Liver (tissue), 9 donors: ENCODE results near the gene SIAH1. TPM values are rescaled to one million over a fixed set of nuclear protein-coding genes. Genes with fewer than 3 reads are reported as not detected.

ENCODE experiments used
- DNase-seq: peaks from one replicate; pipeline ENCODE4 v3.0.0-alpha.2; 2017; ENCODE audit warnings: low spot score
- H3K27ac ChIP-seq, 2 donors: one replicate each; pipeline ENCODE4 v1.7.0; 2013; ENCODE audit warnings: inconsistent platforms in 2 of 2, low read length in 2 of 2, control low read depth in 1 of 2, low read depth in 1 of 2, mild to moderate bottlenecking in 1 of 2
- H3K27me3 ChIP-seq, 4 donors: one replicate each; pipeline versions ENCODE4 v1.6.1 to v1.7.0; 2013; ENCODE audit warnings: low read length in 3 of 4, inconsistent platforms in 1 of 4, mild to moderate bottlenecking in 1 of 4, moderate library complexity in 1 of 4; ENCODE audit not compliant: control insufficient read depth in 4 of 4, insufficient read depth in 4 of 4
- H3K36me3 ChIP-seq, 4 donors: one replicate each; pipeline versions ENCODE4 v1.6.1 to v1.7.0; 2013; ENCODE audit warnings: low read length in 3 of 4, mild to moderate bottlenecking in 3 of 4, low read depth in 1 of 4, moderate library complexity in 1 of 4; ENCODE audit not compliant: control insufficient read depth in 4 of 4, insufficient read depth in 3 of 4
- H3K4me1 ChIP-seq, 4 donors: one replicate each; pipeline versions ENCODE4 v1.6.1 to v1.7.0; 2013; ENCODE audit warnings: low read length in 3 of 4, mild to moderate bottlenecking in 3 of 4, moderate library complexity in 1 of 4; ENCODE audit not compliant: control insufficient read depth in 4 of 4, insufficient read depth in 4 of 4
- H3K4me3 ChIP-seq, 3 donors: one replicate each; pipeline versions ENCODE4 v1.6.1 to v1.7.0; 2013; ENCODE audit warnings: low read length in 3 of 3, control low read depth in 1 of 3, low read depth in 1 of 3, mild to moderate bottlenecking in 1 of 3
- H3K9ac ChIP-seq, 2 donors: one replicate each; pipeline ENCODE4 v1.7.0; 2013; ENCODE audit warnings: low read length in 2 of 2, mild to moderate bottlenecking in 2 of 2, moderate library complexity in 2 of 2, control low read depth in 1 of 2, low read depth in 1 of 2
- H3K9me3 ChIP-seq, 4 donors: one replicate each; pipeline versions ENCODE4 v1.6.1 to v1.7.0; 2013; ENCODE audit warnings: low read length in 3 of 4; ENCODE audit not compliant: control insufficient read depth in 4 of 4
- ATF3 ChIP-seq: IDR thresholded peaks from 2 replicates; pipeline ENCODE4 v1.6.1; 2016; ENCODE audit warnings: antibody characterized with exemption
- CTCF ChIP-seq: fragments of 150-350 bp; IDR thresholded peaks from 2 replicates; pipeline ENCODE4 v1.5.1; 2017; ENCODE audit warnings: improper control_type of control experiment, low read depth, low read length; ENCODE audit not compliant: missing input control
- EGR1 ChIP-seq, 2 donors: IDR thresholded peaks; 2 replicates each; pipeline ENCODE4 v1.6.1; 2016 to 2018; ENCODE audit warnings: antibody characterized with exemption in 2 of 2, low read depth in 2 of 2
- FOXA1 ChIP-seq: IDR thresholded peaks from 2 replicates; pipeline ENCODE4 v1.6.1; 2016; ENCODE audit warnings: antibody characterized with exemption
- FOXA2 ChIP-seq: IDR thresholded peaks from 2 replicates; pipeline ENCODE4 v1.6.1; 2016; ENCODE audit warnings: antibody characterized with exemption
- GABPA ChIP-seq, 2 donors: IDR thresholded peaks in 1 of 2; conservative IDR thresholded peaks in 1 of 2; 2 replicates each; pipeline ENCODE4 v1.6.1; 2016; ENCODE audit warnings: antibody characterized with exemption in 2 of 2, mild to moderate bottlenecking in 1 of 2, moderate library complexity in 1 of 2
- HNF4A ChIP-seq, 2 donors: conservative IDR thresholded peaks; 2 replicates each; pipeline ENCODE4 v1.6.1; 2016; ENCODE audit warnings: antibody characterized with exemption in 2 of 2, mild to moderate bottlenecking in 2 of 2
- HNF4G ChIP-seq: IDR thresholded peaks from 2 replicates; pipeline ENCODE4 v1.6.1; 2016; ENCODE audit warnings: antibody characterized with exemption
- JUND ChIP-seq, 2 donors: IDR thresholded peaks; 2 replicates each; pipeline ENCODE4 v1.6.1; 2016; ENCODE audit warnings: antibody characterized with exemption in 2 of 2
- MAX ChIP-seq: IDR thresholded peaks from 2 replicates; pipeline ENCODE4 v1.6.1; 2016; ENCODE audit warnings: antibody characterized with exemption
- NR2F2 ChIP-seq: IDR thresholded peaks from 2 replicates; pipeline ENCODE4 v1.6.1; 2016; ENCODE audit warnings: antibody characterized with exemption
- RAD21 ChIP-seq, 2 donors: IDR thresholded peaks; 2 replicates each; pipeline ENCODE4 v1.6.1; 2016; ENCODE audit warnings: antibody characterized with exemption in 2 of 2, mild to moderate bottlenecking in 2 of 2
- REST ChIP-seq: IDR thresholded peaks from 2 replicates; pipeline ENCODE4 v1.6.1; 2016; ENCODE audit warnings: antibody characterized with exemption, mild to moderate bottlenecking
- RXRA ChIP-seq, 2 donors: IDR thresholded peaks; 2 replicates each; pipeline ENCODE4 v1.6.1; 2017 to 2018; ENCODE audit warnings: antibody characterized with exemption in 2 of 2, mild to moderate bottlenecking in 1 of 2
- SP1 ChIP-seq: IDR thresholded peaks from 2 replicates; pipeline ENCODE4 v1.6.1; 2018; ENCODE audit warnings: antibody characterized with exemption, mild to moderate bottlenecking
- TAF1 ChIP-seq: conservative IDR thresholded peaks from 2 replicates; pipeline ENCODE4 v1.6.1; 2016; ENCODE audit warnings: antibody characterized with exemption, mild to moderate bottlenecking
- YY1 ChIP-seq: IDR thresholded peaks from 2 replicates; pipeline ENCODE4 v1.6.1; 2016; ENCODE audit warnings: antibody characterized with exemption, mild to moderate bottlenecking
- ZBTB33 ChIP-seq: IDR thresholded peaks from 2 replicates; pipeline ENCODE4 v1.6.1; 2016; ENCODE audit warnings: antibody characterized with exemption
- WGBS: extraction: QIAGEN DNeasy Blood & Tissue Kit; methylation state at CpG from one replicate; pipeline ENCODE4 v1.1.7; 2013; 5-methylcytosine and 5-hydroxymethylcytosine counted together
- polyA plus RNA-seq, 2 donors: library from polyadenylated mRNA; stranded (reverse) in 1 of 2; unstranded in 1 of 2; fragments of 200-250 nt in 1 of 2; fragments of >200 nt in 1 of 2; fragmentation: Nextera tagmentation in 1 of 2; extraction: Ambion mirVana in 1 of 2; gene quantifications; one replicate each; pipeline versions ENCODE4 v1.2.1 to v1.2.3, GENCODE V29; 2013 to 2015
- total RNA-seq, 2 donors: library from RNA; depleted of rRNA; stranded (reverse); fragments of >200 nt; gene quantifications; one replicate each; pipeline ENCODE4 v1.2.3, GENCODE V29; 2014
- donor health status: healthy.
- donor health status: healthy.
- donor health status: healthy.
- donor health status: healthy.
- donor health status: healthy.

The SIAH1 gene
- total and polyA plus RNA-seq, 4 donors: 6.7 to 17.3 (median 15.8) TPM

- 93% methylated on average over 4 of the region's 4 CpGs for WGBS
- peaks cover 5 to 27% (median 12%) of the 10 kb centered on the region in 4 donors for H3K36me3 ChIP-seq
- DNase-seq: no peak
- H3K27me3 ChIP-seq: no peaks in the 10 kb centered on the region
- peaks cover 0 to 8% (median 1%) of the 10 kb centered on the region in 4 donors for H3K4me1 ChIP-seq
- H3K27ac ChIP-seq: no peak overlapping the region
- H3K9ac ChIP-seq: no peak overlapping the region
- no peak overlapping the region for H3K4me3 ChIP-seq
- TF ChIP-seq EGR1 (IDR thresholded peaks at IDR 0.05; ENCODE audit: low read depth in 2 of 2) (no peak), FOXA1 (no peak), ZBTB33 (no peak), REST (no peak), RXRA (IDR thresholded peaks at IDR 0.05) (no peak), RAD21 (IDR thresholded peaks at IDR 0.05) (no peak), TAF1 (no peak), HNF4A (conservative IDR thresholded peaks at IDR 0.05) (no peak), MAX (no peak), CTCF (no peak), SP1 (no peak), YY1 (no peak), JUND (IDR thresholded peaks at IDR 0.05) (no peak), ATF3 (no peak), GABPA (IDR thresholded peaks at IDR 0.05 in 1 of 2, conservative IDR thresholded peaks at IDR 0.05 in 1 of 2) (no peak), HNF4G (no peak), NR2F2 (no peak), FOXA2 (no peak)
- no peaks in the 10 kb centered on the region for H3K9me3 ChIP-seq
These were observed 58.3 kb downstream of the SIAH1 start for GRCh38 chr16:48326915-48327314.
